ENCODE results near the gene UBE2J1.
A peak's percentile ranks its signal among the peaks of the same experiment; 100 is the strongest.
"Not testable (repeated sequence)": the region's sequence is repeated elsewhere in the genome, so short reads cannot be mapped to it uniquely, and the experiment has no call there.

UBE2J1 gene, protein sequence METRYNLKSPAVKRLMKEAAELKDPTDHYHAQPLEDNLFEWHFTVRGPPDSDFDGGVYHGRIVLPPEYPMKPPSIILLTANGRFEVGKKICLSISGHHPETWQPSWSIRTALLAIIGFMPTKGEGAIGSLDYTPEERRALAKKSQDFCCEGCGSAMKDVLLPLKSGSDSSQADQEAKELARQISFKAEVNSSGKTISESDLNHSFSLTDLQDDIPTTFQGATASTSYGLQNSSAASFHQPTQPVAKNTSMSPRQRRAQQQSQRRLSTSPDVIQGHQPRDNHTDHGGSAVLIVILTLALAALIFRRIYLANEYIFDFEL

GRCh38 chr6:89352278-89353117, at the start of gene UBE2J1:
Gene UBE2J1 (minus strand): TSS chr6:89352722. CDS start chr6:89352569, 153 bp downstream.
- no peak for DNase-seq

GRCh38 chr6:89400912-89401399, 48.4 kb upstream of the UBE2J1 start:
- no peak for DNase-seq

- no peak for DNase-seq
Observed at GRCh38 chr6:89400050-89400449, 47.5 kb upstream of the UBE2J1 start.

- no peak for DNase-seq
Observed at GRCh38 chr6:89398762-89399525, 46.4 kb upstream of the UBE2J1 start.

DNA sequence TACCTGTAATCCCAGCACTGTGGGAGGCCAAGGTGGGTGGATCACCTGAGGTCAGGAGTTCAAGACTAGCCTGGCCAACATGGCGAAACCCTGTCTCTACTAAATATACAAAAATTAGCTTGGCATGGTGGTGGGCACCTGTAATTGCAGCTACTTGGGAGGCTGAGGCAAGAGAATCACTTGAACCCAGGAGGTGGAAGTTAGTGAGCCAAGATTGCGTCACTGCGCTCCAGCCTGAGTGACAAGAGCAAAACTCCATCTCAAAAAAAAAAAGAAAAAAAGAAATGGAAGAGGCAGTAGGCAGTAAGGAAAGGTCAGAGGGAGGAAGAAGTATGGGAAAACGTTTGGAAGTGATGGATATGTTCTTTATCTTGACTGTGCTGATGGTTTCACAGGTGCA, 45.4 kb upstream of the UBE2J1 start:
- DNase-seq = not testable (repeated sequence)

DNA sequence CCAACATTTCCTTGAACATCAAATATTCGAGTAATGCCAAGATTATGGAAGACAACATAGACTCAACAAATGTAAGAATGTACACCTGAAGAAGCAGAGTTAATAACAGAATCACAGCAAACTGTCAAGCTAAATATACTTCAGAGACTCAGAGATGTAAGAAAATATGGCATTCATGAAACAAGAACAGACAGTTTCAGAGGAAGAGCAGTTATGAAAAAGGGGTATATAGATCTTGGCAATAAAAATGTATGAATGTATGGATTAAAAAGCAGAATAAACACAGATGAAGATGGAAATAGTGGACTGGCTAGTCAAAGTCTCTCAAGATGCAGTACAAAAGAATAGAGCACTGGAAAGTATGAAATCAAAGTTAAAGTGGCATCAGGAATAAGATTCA, 41.1 kb upstream of the UBE2J1 start:
- DNase-seq = no peak

GRCh38 chr6:89392823-89393222, 40.3 kb upstream of the UBE2J1 start:
- DNase-seq = no peak

DNA sequence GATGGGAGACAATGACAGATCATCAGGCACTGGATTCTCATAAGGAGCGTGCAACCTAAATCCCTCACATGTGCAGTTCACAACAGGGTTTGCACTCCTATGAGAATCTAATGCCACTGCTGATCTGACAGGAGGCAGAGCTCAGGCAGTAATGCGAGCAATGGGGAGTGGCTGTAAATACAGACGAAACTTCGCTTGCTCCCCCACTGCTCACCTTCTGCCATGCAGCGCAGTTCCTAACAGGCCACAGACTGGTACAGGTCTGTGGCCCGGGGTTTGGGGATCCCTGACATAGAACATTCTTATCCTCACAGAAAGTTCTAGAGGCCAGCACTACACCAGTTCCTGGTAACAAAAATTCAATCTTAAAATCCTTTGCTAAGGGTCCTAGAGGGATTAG, 36.3 kb upstream of the UBE2J1 start:
- no peak for DNase-seq

DNA sequence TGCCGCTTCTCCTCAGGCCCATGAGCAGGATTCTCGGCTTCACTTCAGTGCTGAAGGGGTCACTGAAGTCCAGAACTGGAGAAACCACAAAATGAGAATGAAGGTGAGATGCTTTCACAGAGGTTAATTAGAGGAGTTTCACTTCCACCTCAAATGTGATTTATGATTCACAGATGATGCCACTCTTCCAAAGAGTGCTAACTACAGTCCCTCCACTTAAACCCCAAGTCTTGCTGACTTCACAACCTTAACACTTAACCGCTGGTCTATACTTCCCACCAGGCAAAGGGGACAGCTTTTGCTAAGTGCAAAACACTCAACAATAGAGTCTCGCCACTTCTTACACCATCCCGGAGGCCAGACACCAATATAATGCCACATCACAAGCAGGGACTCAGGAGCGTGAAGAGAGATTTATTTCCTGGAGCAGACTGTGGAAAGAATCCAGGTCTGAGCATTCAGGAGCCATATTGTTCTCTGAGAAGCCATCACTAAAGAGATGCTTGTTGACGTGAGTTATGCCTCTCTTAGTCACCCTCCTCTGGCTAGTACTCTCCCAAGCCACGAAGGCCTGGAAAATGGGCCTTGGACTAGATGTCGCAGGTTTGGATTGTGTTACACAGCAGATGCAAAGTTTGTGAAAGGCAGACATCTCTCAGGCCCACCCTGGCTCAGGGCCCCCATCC, 35.1 kb upstream of the UBE2J1 start:
- no peak for DNase-seq

DNA sequence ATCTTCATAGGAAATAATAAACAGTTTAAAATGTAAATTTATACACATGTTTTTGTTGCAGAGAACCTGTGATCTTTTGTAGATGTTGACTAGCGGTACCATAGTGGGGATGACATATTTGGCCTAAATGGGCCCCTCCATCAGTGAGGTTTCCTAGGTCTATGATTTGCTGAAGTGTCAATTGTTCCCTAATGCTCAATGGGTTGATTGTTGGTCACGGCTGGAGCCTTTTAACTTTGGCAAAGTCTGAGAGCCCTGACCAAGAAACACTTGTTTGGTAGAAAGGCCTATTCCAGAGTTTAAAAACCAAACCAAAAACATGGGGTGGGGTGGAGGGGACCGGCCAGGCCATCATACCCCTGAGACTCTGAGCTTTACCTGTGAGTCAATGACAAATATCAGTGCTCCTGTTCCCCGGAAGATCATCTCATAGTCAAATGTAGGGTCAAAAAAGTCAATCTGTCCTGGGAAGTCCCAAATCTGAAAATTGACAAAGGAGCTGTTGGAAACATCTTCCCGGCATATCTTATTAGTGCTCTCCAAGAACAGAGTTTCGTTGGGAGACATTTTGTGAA, 34.5 kb upstream of the UBE2J1 start:
- DNase-seq = no peak

- DNase-seq = no peak
Observed at GRCh38 chr6:89385846-89386245, 33.3 kb upstream of the UBE2J1 start.

DNA sequence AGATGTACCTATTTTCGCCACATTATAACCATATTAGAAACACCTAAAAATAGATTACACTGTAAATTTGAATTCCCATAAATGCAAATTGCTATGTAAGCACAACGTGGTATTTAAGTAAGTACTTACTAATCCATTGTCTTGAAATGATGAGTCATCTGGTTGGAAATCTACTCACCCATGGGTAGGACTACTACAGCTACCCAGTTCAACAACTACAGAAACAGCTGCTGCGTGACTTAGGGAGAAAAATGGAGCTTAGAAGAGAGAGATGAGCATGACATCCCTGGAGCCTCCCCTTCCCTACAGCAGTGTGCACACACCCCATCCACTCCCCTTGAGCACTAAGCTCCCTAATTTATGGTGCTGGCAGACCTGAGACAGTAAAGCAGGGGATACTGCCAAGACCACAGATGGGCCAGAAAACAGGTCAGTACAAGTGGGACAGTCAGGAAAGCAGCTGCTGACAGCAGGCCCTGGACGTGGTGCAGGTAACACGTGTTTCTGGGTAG, 32.7 kb upstream of the UBE2J1 start:
- no peak for DNase-seq

DNA sequence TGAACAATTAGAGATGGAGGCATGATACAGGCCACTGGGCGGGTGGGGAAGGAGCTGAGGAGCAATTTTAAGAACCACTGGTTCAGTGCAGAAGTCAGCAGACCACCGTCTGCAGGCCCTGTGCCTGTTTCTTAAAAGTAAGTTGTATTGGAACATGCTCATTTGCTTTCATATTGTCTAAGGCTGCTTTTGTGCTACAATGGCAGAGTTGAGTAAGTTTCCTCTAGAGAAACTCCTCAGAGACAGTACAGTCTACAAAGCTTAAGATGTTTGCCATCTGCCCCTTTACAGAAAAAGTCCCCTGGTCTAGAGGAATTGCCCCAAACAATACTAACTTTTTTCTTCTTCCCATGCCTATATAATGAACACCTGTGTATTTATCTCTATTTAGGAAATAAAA, 28.5 kb upstream of the UBE2J1 start:
- no peak for DNase-seq

GRCh38 chr6:89379281-89379680, 26.8 kb upstream of the UBE2J1 start:
- no peak for DNase-seq

DNA sequence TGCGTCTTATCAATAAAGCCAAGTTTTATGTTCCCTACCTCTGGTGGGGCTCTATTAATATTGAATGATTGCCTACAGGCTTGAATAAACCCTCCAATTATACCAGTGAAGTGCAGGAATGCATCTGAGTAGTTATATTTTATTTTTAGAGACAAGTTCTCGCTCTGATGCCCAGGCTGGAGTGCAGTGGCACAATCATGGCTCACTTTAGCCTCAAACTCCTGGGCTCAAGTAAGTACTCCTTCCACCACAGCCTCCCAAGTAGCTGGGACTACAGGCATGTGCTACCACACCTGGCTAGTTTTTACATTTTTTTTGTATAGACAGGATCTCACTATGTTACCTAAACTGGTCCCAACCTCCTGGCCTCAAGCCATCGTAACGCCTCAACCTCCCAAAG, 26.1 kb upstream of the UBE2J1 start:
- no peak for DNase-seq

GRCh38 chr6:89375427-89376267, 23.1 kb upstream of the UBE2J1 start:
- DNase-seq = peak; percentile 80

DNA sequence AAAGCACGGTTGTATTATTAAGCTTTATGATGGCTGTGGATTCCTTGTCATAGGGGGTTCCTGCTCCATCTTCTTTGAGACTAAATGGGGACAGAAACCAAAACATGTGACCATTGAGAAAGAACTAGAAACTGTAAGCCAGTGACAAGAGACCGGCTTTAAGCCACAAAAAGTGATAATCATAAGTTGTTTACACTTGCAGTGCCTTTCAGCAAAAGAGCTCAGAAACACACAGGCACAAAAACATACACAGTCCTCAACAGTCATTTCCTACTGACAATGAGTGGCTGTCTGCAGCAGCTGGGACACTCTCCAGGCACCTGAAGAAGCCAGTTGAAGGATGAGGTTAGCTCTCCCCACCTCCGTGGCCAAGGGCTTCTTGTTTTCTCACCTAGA, 20.0 kb upstream of the UBE2J1 start:
- DNase-seq = no peak

GRCh38 chr6:89371849-89372505, 19.5 kb upstream of the UBE2J1 start:
- no peak for DNase-seq

DNA sequence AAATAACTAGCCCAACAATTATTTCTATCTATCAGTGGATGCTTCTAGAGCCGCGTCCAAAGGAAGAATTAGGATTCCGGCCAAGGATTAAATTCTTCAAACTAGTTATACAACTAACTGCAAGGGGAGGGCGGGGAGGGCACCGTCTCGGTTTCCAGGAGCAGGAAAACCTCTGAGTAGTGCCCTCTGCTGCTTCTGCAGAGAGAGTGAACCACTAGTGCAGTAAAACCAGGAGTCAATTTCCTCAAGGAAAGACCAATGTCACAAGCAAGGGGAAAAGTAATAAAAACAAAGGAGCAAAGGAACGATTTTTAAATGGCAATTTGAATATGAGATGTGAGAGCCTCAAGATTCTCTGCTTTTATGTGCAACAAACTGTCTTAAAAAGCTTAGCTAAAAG, 16.5 kb upstream of the UBE2J1 start:
- DNase-seq = no peak

GRCh38 chr6:89368107-89368506, 15.6 kb upstream of the UBE2J1 start:
- no peak for DNase-seq

DNA sequence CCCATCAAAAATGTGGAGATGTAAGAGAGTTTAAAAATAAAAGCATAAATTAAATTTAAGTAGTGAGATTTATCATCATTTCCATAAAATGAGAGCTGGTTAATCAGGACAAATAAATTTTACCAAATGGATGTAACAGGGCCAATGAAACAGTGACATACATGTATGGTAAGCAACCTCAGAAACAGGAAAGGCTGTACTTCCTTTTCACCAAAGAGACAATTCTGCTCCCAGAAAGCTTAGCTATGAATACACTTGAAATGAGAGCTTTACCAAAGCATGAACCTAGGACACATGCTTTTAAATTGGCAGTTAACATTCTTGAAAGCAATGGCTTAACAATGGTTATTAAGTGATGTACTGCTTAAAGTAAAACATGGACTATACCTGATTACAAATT, 12.1 kb upstream of the UBE2J1 start:
- DNase-seq = no peak

Measured in NCI-H1436 treated with DMSO at 0.1 percent for 48 hours (cell line).